Activated CD4-positive, alpha-beta T cell treated with anti-CD3 and anti-CD28 coated beads, Interleukin-2, Interleukin-4, amounts not matched to agents 100 ng/mL and 50 ng/mL, durations not matched to agents 16 hours and 8 hours (primary cell): ENCODE measurements around the gene FANK1.
A peak's percentile ranks its signal among the peaks of the same experiment; 100 is the strongest.
"Not testable (repeated sequence)": the region's sequence is repeated elsewhere in the genome, so short reads cannot be mapped to it uniquely, and the experiment has no call there.

Experiments
- DNase-seq: peaks from one replicate; pipeline ENCODE4 v3.0.0-alpha.2; 2020; ENCODE audit warnings: low spot score

FANK1 gene

DNA sequence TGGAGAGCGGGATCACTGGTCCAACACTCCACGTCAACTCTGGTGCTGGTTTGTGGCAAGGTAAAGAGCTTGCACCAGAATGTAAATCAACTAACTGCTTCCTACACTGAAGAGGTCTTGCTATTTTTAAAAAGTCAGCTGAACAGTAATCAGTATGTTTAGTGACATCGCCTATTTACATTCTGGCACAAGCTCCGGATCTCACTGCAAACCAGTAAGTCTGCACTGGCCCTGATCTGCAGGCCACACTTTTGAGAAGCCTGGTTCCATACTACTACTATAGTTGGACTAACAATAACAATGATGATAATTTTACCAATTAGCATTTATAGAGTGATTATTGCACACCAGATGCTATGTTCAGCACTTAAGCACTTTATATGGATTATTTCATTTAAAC lies 6.9 kb upstream of the FANK1 start:
- not testable (repeated sequence) for DNase-seq

DNA sequence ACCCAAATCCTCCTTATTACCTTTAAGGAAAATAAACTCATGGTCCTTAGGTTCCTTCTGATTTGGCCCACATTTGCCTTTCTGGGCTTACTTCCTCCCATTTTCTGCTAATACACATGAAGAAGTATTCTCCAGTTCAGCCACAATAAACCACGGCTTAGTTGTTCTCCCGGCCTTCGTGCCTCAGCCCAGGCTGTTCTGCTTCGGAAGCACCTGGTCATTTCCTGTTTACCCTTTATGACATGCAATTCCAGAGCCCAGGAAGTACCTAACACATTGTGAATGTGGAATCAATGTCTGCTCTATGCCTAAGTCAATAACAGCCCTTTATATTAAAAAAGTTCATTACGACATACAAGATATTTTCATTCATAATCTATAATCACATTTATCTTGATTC lies 4.0 kb upstream of the FANK1 start:
- not testable (repeated sequence) for DNase-seq

DNA sequence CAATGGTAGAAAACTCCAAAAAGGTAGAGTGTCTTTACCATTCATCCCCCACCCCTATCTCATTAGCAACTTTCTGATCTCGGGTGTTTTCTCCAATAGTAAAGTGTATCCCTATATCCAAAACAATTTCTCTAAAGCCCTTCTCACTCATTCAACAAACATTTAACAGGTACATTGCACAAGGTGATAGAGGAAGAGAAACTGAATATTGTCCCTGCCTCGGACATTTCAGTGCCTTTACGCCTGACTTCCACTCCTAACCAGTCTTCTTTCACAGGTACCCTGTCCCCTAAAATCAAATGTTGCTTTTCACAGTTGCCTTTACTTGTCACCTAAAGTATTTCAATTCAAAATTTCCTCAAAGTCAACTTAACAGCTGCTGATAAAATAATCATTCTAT lies 2.2 kb upstream of the FANK1 start:
- DNase-seq: not testable (repeated sequence)

DNA sequence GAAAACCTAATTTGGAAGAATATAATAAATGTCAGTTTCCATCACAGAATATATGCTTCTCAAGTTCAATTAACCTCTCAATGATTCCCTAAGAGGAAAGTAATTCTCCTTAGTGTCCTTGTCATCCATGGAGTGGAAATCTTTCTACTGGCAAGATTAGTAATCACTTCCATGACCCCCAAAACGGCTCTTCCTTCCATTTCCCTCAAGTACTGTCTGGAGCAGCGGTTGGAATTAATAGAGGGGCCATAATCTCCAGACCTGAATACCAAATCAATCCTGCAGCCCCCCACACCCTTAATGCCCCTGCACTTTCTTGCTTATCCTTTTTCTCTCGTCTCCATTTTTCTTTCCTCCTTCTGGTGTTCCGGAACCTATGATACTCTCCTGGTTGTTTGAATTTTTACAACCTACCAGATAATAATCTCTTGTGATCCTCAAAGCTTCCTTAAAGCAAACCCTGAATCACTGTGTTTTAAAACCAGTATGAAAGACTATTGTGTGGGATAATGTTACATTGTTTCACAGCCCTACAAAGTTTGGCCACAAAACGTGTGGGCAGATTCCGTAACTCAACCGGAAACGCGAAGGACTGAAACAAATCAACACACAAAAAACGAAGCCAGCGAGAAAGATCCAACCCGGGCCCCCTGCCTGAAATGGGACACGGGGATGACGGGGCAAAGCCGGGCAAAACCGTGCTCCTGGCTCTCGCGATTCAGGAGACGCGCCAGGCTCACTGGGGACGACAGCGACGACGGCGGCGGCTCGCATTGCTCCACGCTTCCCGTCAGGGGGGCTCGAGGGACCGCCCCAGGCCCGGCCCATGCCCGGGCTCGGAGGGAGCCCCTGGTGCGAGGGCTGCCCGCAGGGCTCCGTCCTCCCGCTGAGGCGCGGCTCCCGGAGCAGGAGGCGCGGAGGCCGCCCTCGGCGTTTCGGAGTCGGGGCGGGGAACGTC lies 955 bp upstream of the FANK1 start:
- peak; percentile 35 for DNase-seq

DNA sequence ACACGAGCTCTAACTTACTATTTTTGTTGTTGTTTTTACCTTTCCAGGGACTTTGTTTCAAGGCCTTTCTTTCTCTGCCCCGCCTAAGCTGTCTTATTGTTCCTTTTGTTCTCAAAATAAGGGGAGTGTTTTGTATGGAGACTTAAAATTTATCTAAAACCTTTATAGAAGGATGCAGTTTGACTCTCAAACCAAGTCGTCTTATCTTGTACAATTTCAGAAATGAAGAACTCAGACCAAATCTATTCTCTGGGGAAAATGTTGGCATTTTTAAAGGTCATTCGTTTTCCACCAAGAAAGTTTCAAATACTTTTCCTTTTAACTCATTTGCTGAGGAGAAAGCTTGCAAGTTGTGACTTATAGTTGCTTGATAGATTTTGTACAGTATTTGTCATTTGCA lies 953 bp downstream of the FANK1 start:
- DNase-seq: not testable (repeated sequence)

DNA sequence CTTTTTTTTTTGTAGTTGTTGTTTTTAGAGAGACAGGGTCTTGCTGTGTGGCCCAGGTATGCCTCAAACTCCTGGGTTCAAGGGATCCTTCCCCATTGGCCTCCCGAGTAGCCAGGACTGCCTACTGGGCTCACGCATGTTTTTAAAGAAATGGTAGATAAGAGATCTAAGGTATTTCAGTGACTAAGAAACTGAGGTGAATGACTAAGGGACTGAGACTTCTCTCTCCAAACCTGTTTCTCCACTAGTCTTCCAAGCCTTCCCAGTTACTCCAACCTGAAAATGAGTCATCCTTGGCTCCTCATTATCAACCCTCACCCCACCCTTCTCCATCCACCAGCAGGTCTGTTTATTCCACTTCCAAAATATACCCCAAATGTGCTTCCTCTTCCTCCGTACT lies 4.6 kb downstream of the FANK1 start:
- DNase-seq: not testable (repeated sequence)

DNA sequence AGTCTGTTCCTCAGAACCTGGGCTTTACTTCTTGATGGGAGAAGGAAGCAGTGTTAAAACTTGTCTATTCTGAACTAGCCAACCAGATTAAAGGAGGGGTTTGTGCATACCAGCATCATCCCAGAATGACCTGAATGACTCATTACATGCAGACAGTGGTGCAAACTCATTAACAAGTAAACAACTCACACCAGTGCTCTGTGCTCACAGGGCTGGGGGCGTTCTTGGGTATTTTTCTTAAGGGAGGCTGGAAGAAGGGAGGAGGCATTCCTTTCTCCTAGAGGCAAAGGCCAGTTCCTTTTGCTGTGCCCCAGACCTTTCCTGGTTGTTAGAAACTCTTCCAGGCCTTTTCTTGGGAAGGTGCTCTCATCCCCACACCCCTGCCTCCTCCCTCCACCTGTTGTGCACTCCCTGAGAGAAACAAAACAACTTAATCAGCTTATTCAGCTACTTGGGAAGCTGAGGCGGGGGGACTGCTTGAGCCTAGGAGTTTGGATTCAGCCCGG lies 6.8 kb downstream of the FANK1 start:
- DNase-seq: not testable (repeated sequence)

DNA sequence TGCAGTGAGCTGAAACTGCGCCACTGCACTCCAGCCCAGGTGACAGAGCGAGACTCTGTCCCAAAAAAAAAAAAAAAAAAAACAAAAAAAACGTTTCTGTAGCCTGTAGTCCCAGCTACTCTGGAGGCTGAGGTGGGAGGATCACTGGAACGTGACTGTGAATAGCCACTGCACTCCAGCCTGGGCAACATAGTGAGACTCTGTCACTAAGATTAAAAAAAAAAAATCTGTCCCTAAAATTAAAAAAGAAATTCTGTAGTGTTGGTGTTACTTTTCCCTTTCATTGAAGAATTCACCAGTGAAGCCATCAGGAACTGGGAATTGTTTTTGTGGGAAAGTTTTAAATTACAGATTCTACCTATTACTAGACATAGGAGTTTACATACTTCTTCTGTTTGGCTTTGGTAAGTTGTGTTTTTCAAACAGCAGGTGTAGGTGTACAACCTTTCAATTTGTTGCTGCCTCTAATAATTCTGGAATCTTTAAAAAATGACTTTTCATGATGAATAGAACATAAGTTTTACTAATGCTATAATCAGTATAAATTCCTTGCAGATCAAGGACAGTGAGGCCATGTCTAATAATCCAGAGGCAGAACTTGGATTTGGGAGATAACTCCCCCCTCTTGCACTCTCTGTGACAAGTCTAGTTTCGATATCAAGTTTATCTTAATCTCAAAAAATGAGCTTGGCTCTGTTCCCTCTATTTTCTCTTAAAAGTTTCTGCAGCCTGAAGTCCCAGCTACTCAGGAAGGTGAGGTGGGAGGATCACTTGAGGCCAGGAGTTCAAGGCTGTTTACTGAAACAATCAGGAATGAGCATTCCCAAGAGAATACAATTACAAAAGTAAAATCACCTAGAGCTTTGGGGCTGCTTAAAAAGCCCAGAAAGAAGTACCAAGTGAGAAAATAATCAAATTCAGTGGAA lies 9.0 kb downstream of the FANK1 start:
- not testable (repeated sequence) for DNase-seq

DNA sequence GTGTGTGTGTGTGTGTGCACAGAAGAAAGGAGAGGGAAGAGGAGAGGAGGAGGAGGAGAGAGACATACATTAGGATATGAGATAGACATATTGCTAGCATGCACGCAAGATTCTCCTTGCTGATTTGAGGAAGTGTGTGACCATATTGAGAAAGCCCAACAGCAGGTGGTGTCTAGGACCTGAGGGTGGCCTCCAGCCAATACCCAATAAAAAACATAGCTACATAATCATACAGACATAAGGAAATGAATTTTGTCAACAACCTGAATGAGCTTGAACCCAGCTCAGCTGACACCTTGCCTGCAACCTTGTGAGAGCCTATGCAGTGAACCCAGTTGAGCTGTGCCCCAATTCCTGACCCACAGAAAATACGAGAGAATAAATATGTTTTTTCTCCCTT lies 11.2 kb downstream of the FANK1 start:
- not testable (repeated sequence) for DNase-seq

DNA sequence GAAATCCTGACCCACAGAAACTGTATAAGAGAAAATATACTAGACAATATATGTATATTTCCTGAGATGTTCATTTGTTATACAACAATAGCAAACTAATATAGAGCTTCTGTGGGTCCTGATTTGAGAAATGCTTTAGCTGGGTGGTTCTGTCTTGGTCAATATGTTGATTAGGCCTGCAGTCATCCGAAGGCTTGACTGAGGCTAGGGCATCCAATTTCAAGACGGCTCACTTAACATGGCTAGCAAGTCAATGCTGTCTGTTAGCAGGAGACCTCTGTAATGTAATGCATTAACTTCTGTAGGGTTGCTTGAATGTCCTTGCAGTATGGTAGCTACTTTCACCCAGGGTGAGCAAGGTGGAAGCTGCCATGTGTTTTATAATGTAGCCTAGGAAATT lies 12.4 kb downstream of the FANK1 start:
- DNase-seq: not testable (repeated sequence)

DNA sequence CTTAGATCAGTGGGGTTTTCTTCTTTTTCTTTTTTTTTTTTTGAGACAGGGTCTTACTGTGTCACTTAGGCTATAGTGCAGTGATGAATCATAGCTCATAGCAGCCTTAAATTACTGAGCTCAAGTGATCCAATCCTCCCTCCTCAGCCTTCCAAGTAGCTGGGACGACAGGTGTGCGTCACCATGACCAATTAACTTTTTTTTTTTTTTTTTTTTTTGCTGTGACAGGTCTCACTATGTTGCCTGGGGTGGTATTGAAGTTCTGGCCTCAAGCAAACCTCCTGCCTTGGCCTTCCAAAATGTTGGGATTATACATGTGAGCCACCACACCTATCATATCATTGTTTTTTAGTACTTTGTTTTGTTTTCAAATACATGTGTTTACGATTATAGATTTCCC lies 13.1 kb downstream of the FANK1 start:
- not testable (repeated sequence) for DNase-seq

DNA sequence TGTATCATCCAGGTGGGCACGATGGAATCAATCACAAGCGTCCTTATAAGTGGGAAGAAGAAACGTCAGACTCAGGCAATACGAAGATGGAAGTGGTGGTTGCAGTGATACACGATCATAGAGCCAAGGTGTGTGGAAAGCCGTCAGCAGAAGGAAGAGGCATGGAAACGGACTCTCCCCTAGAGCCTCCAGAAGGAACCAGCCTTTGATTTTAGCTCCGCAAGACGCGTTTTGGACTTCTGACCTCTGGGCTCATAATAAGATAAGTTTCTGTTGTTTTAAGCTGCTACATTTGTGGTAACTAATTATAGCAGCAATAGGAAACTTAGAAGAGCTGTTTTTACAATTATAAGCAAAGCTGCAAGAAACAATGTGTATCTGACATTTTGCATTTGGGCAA lies 14.8 kb downstream of the FANK1 start:
- no peak for DNase-seq

DNA sequence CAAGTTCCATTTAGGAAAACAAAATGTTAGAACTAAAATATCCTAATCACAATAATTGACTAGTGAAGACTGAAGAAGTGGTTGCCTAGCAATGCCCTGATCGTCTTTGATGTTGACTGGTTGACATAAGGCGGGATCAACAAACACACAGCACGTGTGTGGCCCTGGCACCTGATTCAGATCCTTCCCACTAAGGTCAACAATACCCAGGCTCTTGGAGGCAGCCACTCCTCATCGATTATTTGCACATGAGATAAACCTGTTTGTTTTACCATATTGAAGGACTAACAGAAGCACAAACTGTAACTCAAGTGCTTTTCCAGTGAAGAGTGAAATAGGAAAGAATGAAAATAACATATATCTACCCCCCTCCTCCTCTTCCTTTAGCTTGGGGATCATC lies 15.6 kb downstream of the FANK1 start:
- no peak for DNase-seq

DNA sequence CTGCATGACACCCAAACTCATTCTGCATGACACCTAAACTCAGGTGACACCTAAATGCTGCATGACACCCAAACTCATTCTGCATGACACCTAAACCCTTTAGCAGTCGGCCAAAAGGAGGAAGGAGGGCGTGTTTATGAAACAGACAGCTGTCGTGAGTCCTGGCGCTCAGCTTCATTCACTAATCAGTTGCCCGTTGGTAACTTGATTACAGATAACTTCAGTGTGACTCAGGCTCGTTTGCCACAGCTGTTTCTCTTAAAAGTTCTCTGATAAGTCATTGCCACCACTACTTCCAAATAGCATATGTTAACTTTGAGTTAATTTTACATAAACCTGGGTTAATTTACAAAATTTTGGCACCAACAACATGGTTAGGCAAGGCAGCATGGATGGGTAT lies 16.9 kb downstream of the FANK1 start:
- not testable (repeated sequence) for DNase-seq

DNA sequence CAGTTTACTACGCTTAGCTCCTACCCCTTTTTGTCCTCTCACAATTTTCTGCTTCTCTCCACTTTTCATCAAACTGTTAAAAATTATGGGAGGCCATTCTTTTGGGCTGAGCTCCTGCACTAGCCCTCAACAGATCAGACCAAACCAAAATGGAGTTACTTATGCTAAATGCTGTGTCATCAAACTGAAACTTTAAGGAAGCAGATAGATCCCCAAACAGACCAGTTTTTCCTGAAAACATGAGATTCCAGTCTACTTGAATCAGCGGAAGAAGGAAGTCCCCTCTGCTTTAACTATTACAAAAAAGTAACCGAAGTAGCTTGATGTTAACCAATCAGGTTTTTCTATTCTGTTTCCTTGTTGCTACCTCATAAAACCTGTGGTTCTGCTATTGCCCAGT lies 20.6 kb downstream of the FANK1 start:
- DNase-seq: no peak

DNA sequence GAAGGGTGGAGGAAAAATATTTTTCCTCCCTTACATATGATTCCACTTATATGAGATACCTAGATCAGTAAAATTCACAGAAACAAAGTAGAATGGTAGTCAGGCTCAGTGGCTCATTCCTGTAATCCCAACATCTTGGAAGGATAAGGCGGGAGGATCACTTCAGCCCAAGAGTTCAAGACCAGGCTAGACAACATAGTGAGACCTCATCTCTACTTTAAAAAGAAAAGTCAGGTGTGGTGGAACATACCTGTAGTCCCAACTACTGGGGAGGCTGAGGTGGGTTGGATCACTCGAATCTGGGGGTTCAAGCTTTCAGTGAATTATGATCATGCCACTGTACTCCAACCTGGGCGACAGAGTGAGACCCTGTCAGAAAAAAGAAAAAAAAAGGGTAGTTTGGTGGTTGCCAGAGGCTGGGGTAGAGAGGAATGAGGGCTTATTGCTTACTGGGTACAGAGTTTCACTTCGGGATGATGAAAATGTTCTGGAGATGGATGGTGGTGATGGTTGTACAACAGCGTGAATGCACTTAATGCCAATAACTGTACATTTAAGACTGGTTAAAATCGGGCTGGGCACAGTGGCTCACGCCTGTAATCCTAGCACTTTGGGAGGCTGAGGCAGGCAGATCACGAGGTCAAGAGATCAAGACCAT lies 21.5 kb downstream of the FANK1 start:
- DNase-seq: not testable (repeated sequence)

DNA sequence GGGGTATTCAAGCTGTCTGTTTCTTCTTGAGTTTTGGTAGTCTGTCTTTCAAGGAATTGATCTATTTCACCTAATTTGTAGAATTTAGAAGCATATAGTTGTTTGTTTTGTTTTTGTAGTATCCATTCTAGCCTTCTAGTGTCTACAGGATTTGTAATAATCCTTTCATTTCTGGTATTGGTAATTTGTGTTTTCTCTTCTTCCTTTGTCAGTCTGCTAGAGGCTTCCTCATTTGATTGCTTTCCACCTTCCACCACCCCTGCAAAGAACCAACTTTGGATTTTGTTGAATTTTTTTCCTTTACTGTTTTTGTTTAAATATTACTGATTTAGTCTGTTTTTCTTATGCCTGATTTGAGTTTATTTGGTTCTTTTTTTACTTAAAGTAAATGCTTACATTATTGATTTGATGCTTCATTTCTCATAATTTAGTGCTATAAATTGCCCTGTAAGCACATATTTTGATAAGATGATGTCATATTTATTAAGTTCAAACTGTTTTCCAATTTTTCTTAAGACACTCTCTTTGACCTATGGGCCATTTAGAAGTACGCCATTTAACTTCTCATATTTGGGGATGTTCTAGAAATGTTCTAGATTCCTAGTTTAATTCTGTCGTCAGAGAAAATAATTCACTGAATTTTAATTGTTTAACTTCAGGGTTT lies 25.4 kb downstream of the FANK1 start:
- not testable (repeated sequence) for DNase-seq

DNA sequence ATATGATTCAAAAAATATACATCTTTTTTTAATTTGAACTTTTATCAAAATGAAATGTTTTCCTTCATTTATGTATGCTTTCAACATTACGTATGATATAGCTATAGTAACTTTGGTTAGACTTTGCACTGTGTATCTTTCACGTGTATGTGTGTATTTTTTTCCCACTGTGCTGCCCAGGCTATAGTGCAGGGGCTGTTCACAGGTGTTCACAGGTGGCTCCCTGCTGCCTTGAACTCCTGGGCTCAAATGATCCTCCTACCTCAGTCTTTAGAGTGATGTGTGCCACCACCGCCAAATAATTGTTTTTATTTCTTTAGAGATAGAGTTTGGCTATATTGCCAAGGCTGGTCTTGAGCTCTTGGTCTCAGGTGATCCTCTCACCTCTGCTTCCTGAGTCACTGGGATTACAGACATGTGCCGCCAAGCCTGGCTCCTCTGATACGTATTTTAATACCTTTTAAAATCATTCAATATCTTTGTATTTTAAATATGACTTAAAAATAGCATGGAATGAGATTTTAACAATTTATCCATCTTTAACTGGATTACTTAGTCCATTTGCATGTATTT lies 29.0 kb downstream of the FANK1 start:
- no peak for DNase-seq

DNA sequence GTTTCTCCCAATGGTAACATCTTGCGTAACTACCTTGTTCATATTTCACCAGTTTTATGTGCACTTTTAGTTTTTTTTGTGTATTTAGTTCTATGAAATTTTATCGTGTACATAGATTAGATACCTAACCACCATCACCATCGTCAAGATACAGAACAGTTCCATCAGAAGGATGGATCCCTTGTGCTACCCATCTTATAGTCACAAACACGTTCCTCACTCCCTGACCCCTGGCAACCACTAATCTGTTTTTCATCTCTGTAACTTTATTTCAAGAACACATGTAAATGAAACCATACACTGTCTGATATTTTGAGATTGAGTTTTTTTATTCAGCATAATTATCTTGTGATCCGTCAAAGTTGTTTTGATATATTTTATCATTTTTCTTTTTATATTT lies 29.9 kb downstream of the FANK1 start:
- DNase-seq: no peak

DNA sequence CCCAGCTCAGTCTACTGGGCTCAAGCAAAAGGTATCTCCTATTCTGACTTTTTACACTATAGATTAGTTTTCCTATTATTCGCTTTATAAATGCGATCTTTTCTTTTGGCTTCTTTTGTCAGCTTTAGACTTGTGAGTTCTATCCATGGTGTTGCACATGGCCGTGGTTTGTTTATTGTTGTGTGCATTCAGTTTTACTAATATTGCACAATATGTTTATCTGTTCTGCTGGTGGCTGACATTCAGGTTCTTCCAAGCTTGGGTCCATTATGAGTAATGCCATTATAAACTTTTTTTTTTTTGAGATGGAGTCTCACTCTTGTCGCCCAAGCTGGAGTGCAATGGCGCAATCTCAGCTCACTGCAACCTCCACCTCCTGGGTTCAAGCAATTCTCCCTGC lies 30.9 kb downstream of the FANK1 start:
- DNase-seq: not testable (repeated sequence)
